ENCODE results near the gene GCN1.
"Not testable (repeated sequence)": the region's sequence is repeated elsewhere in the genome, so short reads cannot be mapped to it uniquely, and the experiment has no call there.

GCN1 gene

GRCh38 chr12:120194534-120195395 lies at the start of gene GCN1:
GCN1 (minus strand) TSS chr12:120194715; CDS start chr12:120194697, 18 bp downstream.
- no peak for FAIRE-seq

DNA sequence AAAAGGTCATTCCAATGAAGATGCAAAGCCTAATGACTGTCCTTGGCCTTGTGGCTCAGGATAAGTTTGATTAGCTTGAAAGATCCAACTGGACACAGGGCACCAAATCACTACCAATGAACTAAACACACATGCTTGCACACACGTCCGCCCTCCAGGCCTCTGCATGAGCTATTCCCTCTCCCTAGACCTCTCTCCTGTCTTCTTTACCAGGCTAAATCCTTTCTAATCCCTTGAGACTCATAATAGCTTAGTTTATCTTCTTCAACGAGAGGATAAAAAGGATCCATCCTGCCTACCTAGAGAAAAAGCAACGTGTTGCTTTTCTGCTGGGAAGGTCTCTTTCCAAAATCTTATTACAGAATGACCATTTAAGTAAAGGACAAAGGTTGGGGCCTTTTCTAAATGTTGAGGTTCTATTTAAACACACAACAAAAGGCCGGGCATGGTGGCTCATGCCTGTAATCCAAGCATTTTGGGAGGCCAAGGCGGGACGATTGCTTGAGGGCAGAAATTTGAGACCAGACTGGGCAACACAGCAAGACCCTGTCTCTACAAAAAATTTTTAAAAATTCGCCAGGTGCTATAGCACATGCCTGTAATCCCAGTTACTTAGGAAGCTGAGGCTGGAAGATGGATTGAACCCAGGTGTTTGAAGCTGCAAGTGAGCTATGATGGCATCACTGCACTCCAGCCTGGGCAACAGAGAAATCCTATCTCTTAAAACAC lies 48.6 kb upstream of the GCN1 start:
- FAIRE-seq: no peak

DNA sequence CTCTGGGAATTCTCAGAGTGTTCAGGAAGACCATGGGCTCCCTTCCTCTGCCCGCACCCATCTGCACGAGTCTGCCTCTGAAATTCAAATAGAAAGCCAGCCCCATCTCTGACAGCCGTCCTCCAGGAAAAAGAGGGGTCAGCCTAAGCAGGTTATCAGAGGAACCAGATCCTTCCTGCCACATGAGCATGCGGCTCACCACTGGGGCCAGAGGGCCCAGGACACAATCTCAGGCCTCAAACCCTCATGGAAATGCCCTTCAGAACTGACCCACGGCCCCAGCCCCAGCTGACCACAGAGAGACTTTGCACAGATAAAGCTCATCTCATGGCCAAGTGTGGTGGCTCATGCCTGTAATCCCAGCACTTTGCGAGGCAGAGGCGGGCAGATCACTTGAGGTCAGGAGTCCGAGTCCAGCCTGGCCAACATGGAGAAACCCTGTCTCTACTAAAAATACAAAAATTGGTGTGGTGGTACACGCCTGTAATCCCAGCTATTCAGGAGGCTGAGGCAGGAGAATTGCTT lies 47.8 kb upstream of the GCN1 start:
- no peak for FAIRE-seq

GRCh38 chr12:120241561-120242274 lies 47.2 kb upstream of the GCN1 start:
- no peak for FAIRE-seq

GRCh38 chr12:120240495-120240833 lies 45.9 kb upstream of the GCN1 start:
- FAIRE-seq: no peak

- FAIRE-seq: no peak
Measured at GRCh38 chr12:120239776-120240494, 45.4 kb upstream of the GCN1 start.

GRCh38 chr12:120238839-120239445 lies 44.4 kb upstream of the GCN1 start:
- FAIRE-seq: no peak

DNA sequence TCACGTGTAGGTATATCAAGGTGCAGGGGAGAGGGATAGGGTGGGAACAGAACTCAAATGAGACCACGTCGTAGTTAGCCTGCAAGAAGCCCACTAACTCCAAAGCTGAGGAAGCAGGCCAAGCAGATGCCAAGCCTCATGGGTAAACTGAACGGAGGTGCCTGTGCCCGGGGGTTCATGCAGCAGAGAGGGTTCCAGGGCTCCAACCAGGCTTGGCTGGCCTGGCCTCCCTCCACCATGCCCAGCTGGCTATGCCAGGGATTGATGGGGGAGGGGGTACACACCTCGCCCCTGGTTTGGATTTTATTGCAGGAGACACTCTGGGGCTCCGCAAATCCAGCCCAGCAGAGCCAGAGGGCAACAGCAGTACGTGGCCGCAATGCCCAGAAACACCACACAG lies 43.7 kb upstream of the GCN1 start:
- FAIRE-seq: no peak

DNA sequence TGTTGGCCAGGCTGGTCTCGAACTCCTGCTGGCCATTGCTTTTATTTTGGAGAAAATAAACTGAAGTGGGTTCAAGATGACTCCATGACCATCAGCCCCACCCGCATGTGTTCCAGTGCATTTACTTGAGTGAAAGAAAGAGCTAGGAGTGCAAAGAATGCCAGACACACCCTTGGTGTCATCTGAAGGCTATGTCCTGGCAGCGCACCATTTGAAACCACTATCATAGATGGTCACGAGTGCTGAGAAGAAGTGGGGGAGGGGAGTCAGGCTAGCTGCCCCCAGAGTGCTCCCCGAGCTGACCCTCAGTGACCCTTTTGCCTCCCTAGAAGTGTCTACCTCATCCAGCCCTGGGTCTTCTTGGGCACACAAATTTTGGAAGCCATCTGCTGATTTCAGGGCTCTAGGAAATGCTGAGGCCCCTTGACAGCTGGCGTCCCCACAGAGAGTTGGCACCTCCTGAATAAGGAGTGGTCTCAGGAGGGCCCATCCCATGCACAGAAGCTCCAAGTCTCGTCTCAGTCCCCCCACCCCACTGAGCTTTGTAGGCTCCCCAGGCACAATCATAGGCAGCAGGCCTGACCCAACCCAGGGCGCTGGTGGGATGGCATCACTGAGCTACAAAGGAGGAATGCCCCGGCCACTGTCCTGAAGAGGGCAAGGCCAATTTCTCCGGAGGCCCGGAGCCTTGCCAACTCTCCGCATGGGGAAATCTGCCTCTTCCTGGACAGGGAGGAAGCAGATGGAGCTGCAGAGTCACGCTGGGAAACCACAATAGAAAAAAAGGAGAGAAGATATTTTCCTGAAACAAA lies 43.1 kb upstream of the GCN1 start:
- FAIRE-seq: no peak

DNA sequence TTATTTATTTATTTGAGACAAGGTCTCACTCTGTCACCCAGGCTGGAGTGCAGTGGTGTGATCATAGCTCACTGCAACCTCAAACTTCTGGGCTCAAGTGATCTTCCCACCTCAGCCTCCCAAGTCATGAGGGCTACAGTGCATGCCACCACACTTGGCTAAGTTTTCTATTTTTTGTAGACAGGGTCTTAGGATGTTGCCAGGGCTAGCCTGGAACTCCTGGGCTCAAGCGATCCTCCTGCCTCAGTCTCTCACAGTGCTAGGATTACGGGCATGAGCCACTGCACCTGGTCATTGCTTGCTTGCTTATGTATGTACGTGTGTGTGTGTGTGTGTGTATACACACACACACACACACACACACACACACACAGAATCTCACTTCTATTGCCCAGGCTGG lies 42.3 kb upstream of the GCN1 start:
- not testable (repeated sequence) for FAIRE-seq

DNA sequence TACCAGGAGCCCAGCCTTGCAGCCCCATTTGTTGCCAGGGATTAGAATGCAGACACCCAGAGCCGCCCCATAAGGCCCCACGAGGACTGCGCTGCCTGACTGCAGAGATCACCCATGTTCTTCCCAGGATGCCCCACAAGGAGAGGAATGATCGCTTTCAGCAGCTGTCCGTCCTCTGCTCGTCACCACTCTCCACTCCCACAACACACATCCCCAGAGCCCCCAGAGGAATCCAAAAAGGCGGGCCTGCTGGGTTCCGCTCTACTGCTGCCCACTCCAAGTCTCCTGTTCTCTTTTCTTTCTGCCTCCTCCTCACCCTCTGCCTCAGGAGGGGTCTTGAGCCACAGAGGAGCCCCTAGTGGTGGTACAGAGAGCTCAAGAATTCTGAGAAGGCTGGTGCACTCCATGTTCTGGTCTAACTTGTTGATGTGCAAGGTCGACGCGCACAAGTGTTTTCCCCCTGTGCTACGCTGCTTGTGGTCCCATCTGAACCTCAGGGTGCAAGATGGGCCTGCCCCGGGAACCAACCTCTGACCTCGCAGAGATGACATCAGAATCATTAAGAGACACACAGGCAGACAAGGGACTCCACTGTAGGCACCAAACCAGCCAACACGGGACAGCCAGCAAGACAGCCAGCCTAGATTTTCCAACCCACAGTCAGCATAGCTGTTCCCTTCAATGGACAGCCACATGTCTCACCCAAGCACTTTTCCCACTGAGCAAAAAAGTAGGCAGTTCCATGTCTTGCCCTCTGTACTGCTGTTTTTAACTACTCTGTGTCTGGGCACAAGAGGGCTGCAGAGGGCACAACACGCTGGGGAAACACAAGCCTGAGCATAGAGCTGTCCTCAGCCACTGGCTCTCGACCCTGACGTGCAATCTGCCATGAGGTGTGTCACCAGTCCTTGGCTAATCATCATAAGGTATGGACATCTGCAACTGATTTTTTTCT lies 41.1 kb upstream of the GCN1 start:
- FAIRE-seq: no peak

- FAIRE-seq: no peak
Measured at GRCh38 chr12:120234643-120235368, 40.3 kb upstream of the GCN1 start.

DNA sequence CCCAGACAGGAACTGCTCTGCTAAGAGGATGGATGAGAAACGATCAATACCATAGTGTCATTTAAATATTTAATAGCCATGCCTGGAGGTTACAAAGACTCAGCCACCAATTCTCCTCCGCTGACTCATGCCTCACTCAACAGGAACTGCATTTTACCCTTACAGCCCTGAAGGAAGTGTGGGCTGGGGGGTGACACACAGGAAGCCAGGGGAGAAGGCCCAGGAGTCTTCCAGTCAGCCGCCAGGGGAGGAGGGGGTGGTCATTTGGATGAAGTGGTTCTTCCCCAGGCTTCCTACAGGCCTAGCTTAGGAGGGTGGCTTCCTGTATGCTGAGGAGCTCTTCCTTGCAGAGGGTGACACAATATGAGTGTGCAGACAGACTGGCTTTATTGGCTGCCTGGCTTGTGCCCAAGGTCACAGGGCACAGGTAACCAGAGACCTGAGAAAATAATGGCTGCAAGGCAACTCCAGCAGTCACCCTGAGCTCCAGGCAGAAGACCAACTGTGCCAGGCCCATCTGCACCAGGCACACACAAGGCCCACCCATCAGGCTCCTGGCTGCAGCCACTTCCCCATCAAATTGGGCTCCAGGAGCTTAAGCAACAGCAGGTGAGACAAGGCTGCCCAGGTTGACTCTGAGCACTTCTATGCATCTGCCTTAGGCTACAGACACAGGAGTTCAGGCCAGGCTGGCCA lies 36.9 kb upstream of the GCN1 start:
- FAIRE-seq: no peak

DNA sequence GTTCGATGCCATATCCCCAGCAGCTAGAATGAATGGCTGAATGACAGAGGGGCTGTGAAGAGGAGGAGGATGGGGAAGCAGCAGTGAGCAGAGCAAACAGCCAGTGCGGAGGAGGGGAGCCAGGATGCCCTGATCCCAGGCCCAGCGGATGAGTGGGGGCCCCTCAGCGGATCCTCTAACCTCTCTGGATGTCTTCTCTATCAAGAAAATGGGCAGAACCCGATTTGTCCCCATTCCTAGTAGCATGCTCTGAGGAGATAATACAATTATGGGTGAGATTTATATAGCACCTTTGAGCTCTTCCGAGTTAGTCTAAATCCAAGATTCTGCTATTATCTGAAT lies 36.4 kb upstream of the GCN1 start:
- no peak for FAIRE-seq

DNA sequence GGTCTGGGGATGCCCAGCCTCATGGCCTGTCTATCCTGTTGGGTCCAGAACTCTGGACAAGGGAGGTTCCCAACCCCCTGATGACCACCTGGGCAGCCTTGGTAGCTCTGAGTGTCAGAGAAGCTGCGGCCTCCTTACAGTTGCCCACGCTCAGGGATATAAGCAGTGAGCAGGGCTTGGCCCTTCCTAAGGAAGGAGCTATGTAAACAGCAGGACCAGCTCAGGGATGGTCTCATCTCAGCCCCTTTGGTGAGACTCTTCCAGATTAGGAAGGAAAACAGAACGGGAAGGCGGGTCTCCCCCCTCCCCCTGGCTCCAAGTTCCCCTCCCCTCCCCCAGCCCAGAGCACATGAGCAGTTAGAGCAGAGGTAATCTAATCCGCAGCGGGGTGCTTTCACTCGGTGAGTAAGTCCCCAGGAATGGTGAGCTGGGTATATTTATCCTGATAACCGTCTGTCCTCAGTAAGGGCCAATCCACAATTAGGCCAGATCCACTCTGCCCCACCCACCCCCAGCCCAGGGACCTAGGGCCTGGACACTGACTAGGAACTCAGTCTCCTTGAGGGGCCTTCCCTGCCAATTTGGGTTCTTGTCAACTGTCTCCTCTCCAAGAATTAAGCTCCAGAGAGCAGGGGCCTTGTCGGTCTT lies 35.9 kb upstream of the GCN1 start:
- no peak for FAIRE-seq

DNA sequence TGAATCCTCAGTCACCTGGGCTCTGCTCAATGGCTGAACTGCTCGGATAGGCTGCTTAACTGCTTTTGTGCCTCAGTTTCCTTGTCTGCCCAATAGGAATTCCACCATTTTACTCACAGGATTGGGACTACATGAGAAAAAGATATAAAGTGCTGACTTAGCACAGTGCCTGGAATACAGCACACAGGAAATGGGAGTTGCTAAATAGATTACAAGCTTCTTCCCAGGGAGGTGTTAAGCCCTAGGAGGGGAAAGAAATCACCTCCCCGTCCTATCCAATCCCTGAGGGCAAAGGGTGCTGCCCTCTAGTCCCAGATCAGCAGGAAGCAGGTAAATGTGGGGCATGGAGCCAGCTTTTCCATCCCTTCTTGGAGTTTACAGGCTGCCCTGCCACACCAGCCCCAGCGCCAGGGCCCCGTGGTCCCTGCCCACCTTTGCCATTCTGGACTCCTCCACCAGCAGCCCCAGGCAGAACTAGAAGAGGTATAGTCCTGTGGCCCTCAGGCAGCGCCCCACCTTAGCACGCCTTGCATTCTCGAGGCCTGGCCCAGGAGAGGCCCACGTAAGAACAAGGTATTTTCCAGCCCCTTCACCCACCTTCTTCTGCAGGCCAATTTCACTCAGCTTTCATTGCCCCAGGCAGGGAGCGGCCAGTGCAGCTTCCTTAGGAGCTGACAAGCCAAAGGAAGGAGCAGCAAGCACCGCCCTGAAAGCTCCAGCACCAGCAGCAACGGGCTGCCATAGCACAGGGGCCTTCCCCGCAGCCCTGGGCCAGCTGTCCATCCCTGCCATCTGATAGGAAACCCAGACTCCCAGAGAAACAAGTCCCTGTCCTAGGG lies 35.2 kb upstream of the GCN1 start:
- FAIRE-seq: no peak

GRCh38 chr12:120229071-120229486 lies 34.6 kb upstream of the GCN1 start:
- no peak for FAIRE-seq
